ENCODE data around the gene DMBX1. TPM values are rescaled to one million over a fixed set of nuclear protein-coding genes. Genes with fewer than 3 reads are reported as not detected.

The DMBX1 gene
- total RNA-seq, 1 experiment from 2014 or later = not detected

GRCh38 chr1:46512135-46512791 lies 22.6 kb downstream of the DMBX1 start:
- Histone ChIP-seq H3K27me3 (replicated peaks) (no peaks in the 10 kb centered on the region), H3K4me3 (no peak overlapping the region), H3K36me3 (no peaks in the 10 kb centered on the region), H3K9me3 (replicated peaks) (no peaks in the 10 kb centered on the region), H3K27ac (no peak overlapping the region), H3K4me1 (replicated peaks) (0 out of 2 replicates have a peak, but pooled peaks cover 4% of the 10 kb centered on the region)
- DNase-seq (ENCODE audit: low read depth in 1 of 2, low spot score in 2 of 2) = no peak

GRCh38 chr1:46512792-46513190 lies 23.2 kb downstream of the DMBX1 start:
- DNase-seq (ENCODE audit: low read depth in 1 of 2, low spot score in 2 of 2) = no peak
- H3K36me3 ChIP-seq = no peaks in the 10 kb centered on the region
- H3K27me3 ChIP-seq (replicated peaks) = no peaks in the 10 kb centered on the region
- no peaks in the 10 kb centered on the region for H3K9me3 ChIP-seq (replicated peaks)
- no peak overlapping the region for H3K4me3 ChIP-seq
- no peak overlapping the region for H3K27ac ChIP-seq
- H3K4me1 ChIP-seq (replicated peaks) = 0 out of 2 replicates have a peak, but pooled peaks cover 4% of the 10 kb centered on the region

GRCh38 chr1:46513536-46513935 lies 23.9 kb downstream of the DMBX1 start:
- H3K27ac ChIP-seq = no peak overlapping the region
- H3K36me3 ChIP-seq = no peaks in the 10 kb centered on the region
- no peaks in the 10 kb centered on the region for H3K9me3 ChIP-seq (replicated peaks)
- 0 out of 2 replicates have a peak, but pooled peaks cover 4% of the 10 kb centered on the region for H3K4me1 ChIP-seq (replicated peaks)
- no peak for DNase-seq (ENCODE audit: low read depth in 1 of 2, low spot score in 2 of 2)
- H3K27me3 ChIP-seq (replicated peaks) = no peaks in the 10 kb centered on the region
- H3K4me3 ChIP-seq = no peak overlapping the region

GRCh38 chr1:46515576-46515975 lies 25.9 kb downstream of the DMBX1 start:
- no peak for DNase-seq (ENCODE audit: low read depth in 1 of 2, low spot score in 2 of 2)
- Histone ChIP-seq H3K27ac (no peak overlapping the region), H3K9me3 (replicated peaks) (no peaks in the 10 kb centered on the region), H3K4me1 (replicated peaks) (peaks cover 16% of the 10 kb centered on the region), H3K27me3 (replicated peaks) (no peaks in the 10 kb centered on the region), H3K36me3 (no peaks in the 10 kb centered on the region), H3K4me3 (no peak overlapping the region)

GRCh38 chr1:46516200-46516950 lies 26.7 kb downstream of the DMBX1 start:
- H3K36me3 ChIP-seq = no peaks in the 10 kb centered on the region
- DNase-seq (ENCODE audit: low read depth in 1 of 2, low spot score in 2 of 2) = no peak
- H3K27ac ChIP-seq = no peak overlapping the region
- H3K4me1 ChIP-seq (replicated peaks) = peaks cover 24% of the 10 kb centered on the region
- no peaks in the 10 kb centered on the region for H3K27me3 ChIP-seq (replicated peaks)
- no peak overlapping the region for H3K4me3 ChIP-seq
- no peaks in the 10 kb centered on the region for H3K9me3 ChIP-seq (replicated peaks)

- DNase-seq (ENCODE audit: low read depth in 1 of 2, low spot score in 2 of 2) = no peak
- Histone ChIP-seq H3K4me1 (replicated peaks) (peaks cover 32% of the 10 kb centered on the region), H3K27me3 (replicated peaks) (no peaks in the 10 kb centered on the region), H3K4me3 (no peak overlapping the region), H3K27ac (no peak overlapping the region), H3K9me3 (replicated peaks) (no peaks in the 10 kb centered on the region), H3K36me3 (no peaks in the 10 kb centered on the region)
Observed at GRCh38 chr1:46517010-46517600, 27.5 kb downstream of the DMBX1 start.

GRCh38 chr1:46517932-46518498 lies 28.4 kb downstream of the DMBX1 start:
- no peak for DNase-seq (ENCODE audit: low read depth in 1 of 2, low spot score in 2 of 2)
- Histone ChIP-seq H3K9me3 (replicated peaks) (no peaks in the 10 kb centered on the region), H3K4me3 (no peak overlapping the region), H3K36me3 (no peaks in the 10 kb centered on the region), H3K4me1 (replicated peaks) (peaks cover 41% of the 10 kb centered on the region), H3K27me3 (replicated peaks) (no peaks in the 10 kb centered on the region), H3K27ac (no peak overlapping the region)

- no peak for DNase-seq (ENCODE audit: low read depth in 1 of 2, low spot score in 2 of 2)
- no peaks in the 10 kb centered on the region for H3K9me3 ChIP-seq (replicated peaks)
- no peaks in the 10 kb centered on the region for H3K27me3 ChIP-seq (replicated peaks)
- no peak overlapping the region for H3K27ac ChIP-seq
- no peaks in the 10 kb centered on the region for H3K36me3 ChIP-seq
- H3K4me3 ChIP-seq = no peak overlapping the region
- H3K4me1 ChIP-seq (replicated peaks) = peaks cover 42% of the 10 kb centered on the region
Observed at GRCh38 chr1:46519209-46519608, 29.6 kb downstream of the DMBX1 start.

- Histone ChIP-seq H3K4me3 (no peak overlapping the region), H3K36me3 (no peaks in the 10 kb centered on the region), H3K4me1 (replicated peaks) (peaks cover 42% of the 10 kb centered on the region), H3K27me3 (replicated peaks) (no peaks in the 10 kb centered on the region), H3K27ac (peak overlapping the region; percentile 55), H3K9me3 (replicated peaks) (no peaks in the 10 kb centered on the region)
- DNase-seq (ENCODE audit: low read depth in 1 of 2, low spot score in 2 of 2) = peak; percentile 88 to 96
Observed at GRCh38 chr1:46520063-46520911, 30.7 kb downstream of the DMBX1 start.

GRCh38 chr1:46521414-46521813 lies 31.8 kb downstream of the DMBX1 start:
- H3K9me3 ChIP-seq (replicated peaks) = no peaks in the 10 kb centered on the region
- peaks cover 42% of the 10 kb centered on the region for H3K4me1 ChIP-seq (replicated peaks)
- no peak overlapping the region for H3K27ac ChIP-seq

GRCh38 chr1:46522184-46522968 lies 32.7 kb downstream of the DMBX1 start:
- no peak overlapping the region for H3K4me3 ChIP-seq
- peak; percentile 69 to 71 for DNase-seq (ENCODE audit: low read depth in 1 of 2, low spot score in 2 of 2)
- no peaks in the 10 kb centered on the region for H3K9me3 ChIP-seq (replicated peaks)
- H3K36me3 ChIP-seq = no peaks in the 10 kb centered on the region
- H3K4me1 ChIP-seq (replicated peaks) = peaks cover 42% of the 10 kb centered on the region
- H3K27me3 ChIP-seq (replicated peaks) = no peaks in the 10 kb centered on the region
- H3K27ac ChIP-seq = peak overlapping the region; percentile 6; the same call in 1 of the 2 replicates

More at GRCh38 chr1:46521414-46521813, 31.8 kb downstream of the DMBX1 start:
- Histone ChIP-seq H3K4me3 (no peak overlapping the region), H3K27me3 (replicated peaks) (no peaks in the 10 kb centered on the region), H3K36me3 (no peaks in the 10 kb centered on the region)
- DNase-seq (ENCODE audit: low read depth in 1 of 2, low spot score in 2 of 2) = no peak

GRCh38 chr1:46522969-46523320 lies 33.3 kb downstream of the DMBX1 start:
- Histone ChIP-seq H3K36me3 (no peaks in the 10 kb centered on the region), H3K4me1 (replicated peaks) (peaks cover 42% of the 10 kb centered on the region), H3K27me3 (replicated peaks) (no peaks in the 10 kb centered on the region), H3K9me3 (replicated peaks) (no peaks in the 10 kb centered on the region), H3K4me3 (no peak overlapping the region), H3K27ac (no peak overlapping the region)
- no peak for DNase-seq (ENCODE audit: low read depth in 1 of 2, low spot score in 2 of 2)

Measured in SJSA1 (cell line).